ENCODE results near the gene UGGT1.
"Not testable (repeated sequence)": the region's sequence is repeated elsewhere in the genome, so short reads cannot be mapped to it uniquely, and the experiment has no call there.

DNA sequence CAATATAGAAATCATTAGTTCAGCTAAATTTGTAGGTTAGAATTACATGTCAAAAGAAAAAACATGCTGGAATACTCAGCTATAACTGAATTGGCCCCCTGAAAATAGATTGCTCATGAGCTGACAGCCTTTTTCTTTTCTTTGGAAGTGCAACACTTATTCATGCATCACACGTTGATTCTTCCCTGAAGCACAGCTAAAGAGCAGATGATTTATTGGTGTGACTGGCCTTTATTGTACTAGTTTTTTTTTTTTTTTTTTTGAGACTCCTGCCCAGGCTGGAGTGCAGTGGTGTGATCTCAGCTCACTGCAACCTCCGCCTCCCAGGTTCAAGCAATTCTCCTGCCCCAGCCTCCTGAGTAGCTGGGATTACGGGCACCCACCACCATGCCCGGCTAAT is 83.1 kb downstream of the UGGT1 start:
- TF ChIP-seq, protein P1, sequence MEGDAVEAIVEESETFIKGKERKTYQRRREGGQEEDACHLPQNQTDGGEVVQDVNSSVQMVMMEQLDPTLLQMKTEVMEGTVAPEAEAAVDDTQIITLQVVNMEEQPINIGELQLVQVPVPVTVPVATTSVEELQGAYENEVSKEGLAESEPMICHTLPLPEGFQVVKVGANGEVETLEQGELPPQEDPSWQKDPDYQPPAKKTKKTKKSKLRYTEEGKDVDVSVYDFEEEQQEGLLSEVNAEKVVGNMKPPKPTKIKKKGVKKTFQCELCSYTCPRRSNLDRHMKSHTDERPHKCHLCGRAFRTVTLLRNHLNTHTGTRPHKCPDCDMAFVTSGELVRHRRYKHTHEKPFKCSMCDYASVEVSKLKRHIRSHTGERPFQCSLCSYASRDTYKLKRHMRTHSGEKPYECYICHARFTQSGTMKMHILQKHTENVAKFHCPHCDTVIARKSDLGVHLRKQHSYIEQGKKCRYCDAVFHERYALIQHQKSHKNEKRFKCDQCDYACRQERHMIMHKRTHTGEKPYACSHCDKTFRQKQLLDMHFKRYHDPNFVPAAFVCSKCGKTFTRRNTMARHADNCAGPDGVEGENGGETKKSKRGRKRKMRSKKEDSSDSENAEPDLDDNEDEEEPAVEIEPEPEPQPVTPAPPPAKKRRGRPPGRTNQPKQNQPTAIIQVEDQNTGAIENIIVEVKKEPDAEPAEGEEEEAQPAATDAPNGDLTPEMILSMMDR (conservative IDR thresholded peaks at IDR 0.05; ENCODE audit: low read length), result not testable (repeated sequence)
- not testable (repeated sequence) for TF ChIP-seq EZH2phosphoT487 (IDR thresholded peaks at IDR 0.05; ENCODE audit: borderline replicate concordance)
